ENCODE measurements around the gene FRMD4A. TPM values are rescaled to one million over a fixed set of nuclear protein-coding genes. Genes with fewer than 3 reads are reported as not detected.

FRMD4A gene
- total RNA-seq, 4 donors from 2014 or later = 5.6 to 34.1 (median 19.4) TPM

DNA sequence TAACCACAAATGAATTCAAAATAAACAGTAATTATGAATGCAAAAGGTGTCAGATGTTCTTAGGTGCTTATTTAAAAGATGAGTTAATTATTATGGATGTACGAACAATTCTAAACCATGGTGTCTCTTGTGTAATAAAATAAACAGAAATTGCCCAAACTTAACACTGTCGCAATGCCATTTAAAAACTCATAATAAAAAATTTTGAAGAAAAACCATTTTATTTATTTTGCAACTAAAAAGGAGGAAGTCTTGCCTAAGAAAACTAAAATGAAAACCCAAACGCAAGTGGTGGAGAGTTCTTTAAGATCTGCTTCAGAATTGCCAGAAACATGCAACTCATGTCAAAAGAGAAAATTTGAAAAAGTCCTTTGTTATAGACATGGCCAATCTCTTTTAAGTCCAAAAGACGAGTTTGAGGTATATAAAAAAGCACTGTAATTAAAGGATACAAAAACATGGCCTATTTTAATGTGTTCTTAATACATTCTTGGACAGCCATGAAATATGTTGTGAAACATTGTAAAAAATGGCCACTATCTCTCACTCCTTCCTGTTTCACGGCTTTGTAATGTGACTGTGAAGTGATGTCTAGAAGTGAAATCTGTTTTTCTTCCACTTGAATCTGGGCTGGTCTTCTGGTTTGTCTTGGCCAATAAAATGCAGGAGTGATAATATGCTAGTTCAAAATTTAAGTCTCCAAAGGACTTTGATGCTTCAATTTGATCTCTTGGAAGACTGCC, 421.0 kb downstream of the FRMD4A start:
- Histone ChIP-seq H3K4me3 (no peak overlapping the region), H3K27ac (no peak overlapping the region), H3K36me3 (no peaks in the 10 kb centered on the region), H3K27me3 (no peaks in the 10 kb centered on the region), H3K4me1 (no peaks in the 10 kb centered on the region), H3K9me3 (no peaks in the 10 kb centered on the region)
- intact Hi-C loops (cut with DNase I; ENCODE audit: low total_unique reads) = no loop called here
- DNase-seq = no peak
- TF ChIP-seq POLR2A (IDR thresholded peaks at IDR 0.05) = no peak
- TF ChIP-seq, protein P1, sequence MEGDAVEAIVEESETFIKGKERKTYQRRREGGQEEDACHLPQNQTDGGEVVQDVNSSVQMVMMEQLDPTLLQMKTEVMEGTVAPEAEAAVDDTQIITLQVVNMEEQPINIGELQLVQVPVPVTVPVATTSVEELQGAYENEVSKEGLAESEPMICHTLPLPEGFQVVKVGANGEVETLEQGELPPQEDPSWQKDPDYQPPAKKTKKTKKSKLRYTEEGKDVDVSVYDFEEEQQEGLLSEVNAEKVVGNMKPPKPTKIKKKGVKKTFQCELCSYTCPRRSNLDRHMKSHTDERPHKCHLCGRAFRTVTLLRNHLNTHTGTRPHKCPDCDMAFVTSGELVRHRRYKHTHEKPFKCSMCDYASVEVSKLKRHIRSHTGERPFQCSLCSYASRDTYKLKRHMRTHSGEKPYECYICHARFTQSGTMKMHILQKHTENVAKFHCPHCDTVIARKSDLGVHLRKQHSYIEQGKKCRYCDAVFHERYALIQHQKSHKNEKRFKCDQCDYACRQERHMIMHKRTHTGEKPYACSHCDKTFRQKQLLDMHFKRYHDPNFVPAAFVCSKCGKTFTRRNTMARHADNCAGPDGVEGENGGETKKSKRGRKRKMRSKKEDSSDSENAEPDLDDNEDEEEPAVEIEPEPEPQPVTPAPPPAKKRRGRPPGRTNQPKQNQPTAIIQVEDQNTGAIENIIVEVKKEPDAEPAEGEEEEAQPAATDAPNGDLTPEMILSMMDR (IDR thresholded peaks at IDR 0.05) = no peak

DNA sequence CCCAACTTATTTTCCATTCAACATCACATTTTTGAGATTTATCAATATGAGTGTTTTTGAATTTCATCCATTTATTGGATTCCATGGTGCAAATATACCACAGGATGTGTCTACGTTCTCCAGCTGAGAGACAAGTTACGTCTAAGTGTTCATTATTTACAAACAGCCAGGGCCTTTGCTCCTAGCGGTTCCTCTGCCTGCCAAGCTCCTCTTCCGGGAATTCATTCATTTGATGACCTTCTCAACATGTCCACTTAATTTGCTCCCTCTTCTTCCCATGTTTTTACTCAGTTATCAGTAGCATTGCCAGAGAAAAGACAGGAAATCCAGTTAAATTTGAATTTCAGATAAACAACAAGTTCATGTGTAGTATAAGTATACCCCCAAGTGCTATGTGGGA, 422.2 kb downstream of the FRMD4A start:
- Histone ChIP-seq H3K4me1 (no peaks in the 10 kb centered on the region), H3K9me3 (no peaks in the 10 kb centered on the region), H3K27ac (no peak overlapping the region), H3K36me3 (no peaks in the 10 kb centered on the region), H3K27me3 (no peaks in the 10 kb centered on the region), H3K4me3 (no peak overlapping the region)
- TF ChIP-seq, protein P1 (IDR thresholded peaks at IDR 0.05) = no peak
- TF ChIP-seq POLR2A (IDR thresholded peaks at IDR 0.05) = no peak
- no peak for DNase-seq
- intact Hi-C loops (cut with DNase I; ENCODE audit: low total_unique reads) = no loop called here

DNA sequence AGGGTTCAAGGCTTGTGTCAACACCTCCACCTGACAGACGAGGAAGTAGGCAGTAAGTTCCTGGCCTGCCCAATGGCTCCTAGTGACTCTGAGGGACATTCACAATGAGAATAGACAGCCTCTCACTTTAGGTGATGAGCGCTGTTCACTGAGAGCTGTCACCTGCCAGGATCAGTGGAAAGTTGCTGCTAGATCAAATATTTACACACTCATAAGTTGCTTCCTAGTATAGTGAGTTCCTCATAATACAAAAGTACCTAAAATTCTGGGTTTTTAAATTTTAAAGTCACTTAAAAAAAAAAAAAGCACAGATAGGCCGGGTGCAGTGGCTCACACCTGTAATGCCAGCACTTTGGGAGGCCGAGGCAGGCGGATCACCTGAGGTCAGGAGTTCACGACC, 423.2 kb downstream of the FRMD4A start:
- TF ChIP-seq, protein P1 (IDR thresholded peaks at IDR 0.05) = no peak
- no peak for TF ChIP-seq POLR2A (IDR thresholded peaks at IDR 0.05)
- intact Hi-C loops (cut with DNase I; ENCODE audit: low total_unique reads) = no loop called here

DNA sequence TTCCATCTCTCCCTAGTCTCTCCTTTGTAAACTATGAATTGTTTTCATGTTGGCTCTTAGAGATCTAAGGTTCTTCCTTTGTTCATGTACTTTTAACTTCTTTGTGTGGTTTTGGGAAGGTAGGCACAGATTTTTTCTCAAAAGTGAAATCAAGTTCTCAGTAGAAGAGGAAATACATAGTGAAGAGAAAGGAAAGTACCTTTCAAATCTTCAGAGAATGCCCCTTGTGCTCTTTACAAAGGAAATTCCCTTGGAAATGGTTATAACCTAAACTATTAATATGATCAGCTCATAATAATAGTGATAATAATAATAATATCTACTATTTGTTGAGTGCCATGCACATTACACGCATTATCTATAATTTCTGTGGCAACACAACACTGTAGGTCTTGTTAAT, 425.4 kb downstream of the FRMD4A start:
- no peaks in the 10 kb centered on the region for H3K4me1 ChIP-seq
- intact Hi-C loops (cut with DNase I; ENCODE audit: low total_unique reads) = no loop called here
- H3K27ac ChIP-seq = no peak overlapping the region
- H3K9me3 ChIP-seq = no peaks in the 10 kb centered on the region
- TF ChIP-seq, protein P1 (IDR thresholded peaks at IDR 0.05) = no peak
- no peak for TF ChIP-seq POLR2A (IDR thresholded peaks at IDR 0.05)
- no peak for DNase-seq
- H3K27me3 ChIP-seq = no peaks in the 10 kb centered on the region
- H3K4me3 ChIP-seq = no peak overlapping the region
- H3K36me3 ChIP-seq = no peaks in the 10 kb centered on the region

More for the DNA sequence above, 423.2 kb downstream of the FRMD4A start:
- no peaks in the 10 kb centered on the region for H3K9me3 ChIP-seq
- no peaks in the 10 kb centered on the region for H3K4me1 ChIP-seq
- no peaks in the 10 kb centered on the region for H3K36me3 ChIP-seq
- no peak for DNase-seq
- H3K4me3 ChIP-seq = no peak overlapping the region
- H3K27me3 ChIP-seq = no peaks in the 10 kb centered on the region
- H3K27ac ChIP-seq = no peak overlapping the region

DNA sequence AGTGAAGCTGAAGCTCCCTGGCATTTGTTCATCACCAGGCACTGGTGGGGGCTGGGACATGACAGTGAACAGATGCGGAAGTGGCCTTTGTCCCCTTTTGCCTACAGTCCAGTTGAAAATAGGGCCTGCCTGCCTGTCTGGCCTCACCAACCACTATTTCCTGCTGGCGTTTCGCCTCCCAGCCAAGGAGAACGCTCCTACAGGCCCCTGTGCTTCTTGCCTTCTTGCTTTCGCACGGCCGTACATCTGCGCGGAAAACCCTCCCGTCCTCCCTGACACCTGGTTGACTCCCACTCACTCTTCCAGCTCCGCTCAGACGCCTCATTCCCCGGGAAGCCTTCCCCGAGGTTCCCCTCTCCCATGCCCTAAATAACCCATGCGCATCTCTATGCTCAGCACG, 426.7 kb downstream of the FRMD4A start:
- no peak overlapping the region for H3K27ac ChIP-seq
- TF ChIP-seq, protein P1 (IDR thresholded peaks at IDR 0.05) = no peak
- TF ChIP-seq POLR2A (IDR thresholded peaks at IDR 0.05) = no peak

More for the DNA sequence above, 426.7 kb downstream of the FRMD4A start:
- no peaks in the 10 kb centered on the region for H3K9me3 ChIP-seq
- DNase-seq = no peak
- intact Hi-C loops (cut with DNase I; ENCODE audit: low total_unique reads) = no loop called here
- no peaks in the 10 kb centered on the region for H3K4me1 ChIP-seq
- H3K4me3 ChIP-seq = no peak overlapping the region
- no peaks in the 10 kb centered on the region for H3K36me3 ChIP-seq
- no peaks in the 10 kb centered on the region for H3K27me3 ChIP-seq

All from uterus (tissue), 4 donors.